C4-2B (cell line): ENCODE results near the gene SH2D3C.

ENCODE experiments used
- CTCF ChIP-seq: fragments of 450-650 bp; conservative IDR thresholded peaks from 2 replicates; pipeline ENCODE4 v1.5.1; 2017; ENCODE audit warnings: mild to moderate bottlenecking
- ZFX ChIP-seq: fragments of 450-650 bp; IDR thresholded peaks from 2 replicates; pipeline ENCODE4 v1.6.1; 2017

GRCh38 chr9:127776195-127776923 lies 2.1 kb downstream of the SH2D3C start:
- no peak for TF ChIP-seq CTCF
- no peak for TF ChIP-seq ZFX
